ENCODE measurements around the gene KCNK1.

GRCh38 chr1:233605205-233605604, 8.7 kb upstream of the KCNK1 start:
- TF ChIP-seq CTCF (IDR thresholded peaks at IDR 0.05; ENCODE audit: insufficient read depth, low read length) = no peak
- no peak for TF ChIP-seq POLR2AphosphoS5 (IDR thresholded peaks at IDR 0.05; ENCODE audit: low read depth)
- no peak for TF ChIP-seq GABPA (IDR thresholded peaks at IDR 0.05; ENCODE audit: low read depth)
- no peak for TF ChIP-seq REST (IDR thresholded peaks at IDR 0.05; ENCODE audit: insufficient replicate concordance, low read depth)

Measured in HL-60 (cell line).